Measurements from ENCODE around the gene L3MBTL4. TPM values are rescaled to one million over a fixed set of nuclear protein-coding genes. Genes with fewer than 3 reads are reported as not detected.

L3MBTL4 gene
- total RNA-seq, 1 experiment from 2014 or later = not detected

DNA sequence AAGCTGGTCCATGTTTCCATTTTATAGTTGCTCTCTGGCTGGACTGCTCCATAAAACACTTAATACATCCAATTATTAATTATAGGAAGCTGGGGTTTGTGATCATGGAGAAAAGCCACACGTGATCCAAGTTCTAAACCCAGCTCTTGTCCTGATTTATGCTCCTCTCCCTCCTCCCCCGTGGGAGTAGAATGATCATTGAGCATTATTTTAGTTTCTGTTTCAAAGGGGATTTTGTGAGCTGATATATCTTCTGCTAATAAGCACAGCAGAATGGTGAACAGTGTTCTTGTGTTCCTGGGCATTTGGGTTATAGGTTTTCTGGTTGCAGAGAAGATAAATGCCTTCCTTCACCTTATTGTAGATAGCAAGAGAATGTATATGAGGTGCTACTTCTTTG lies 383.7 kb downstream of the L3MBTL4 start:
- Histone ChIP-seq H3K4me3 (ENCODE audit: low read depth, low read length, poor library complexity, severe bottlenecking) (no peak overlapping the region), H3K4me1 (ENCODE audit: insufficient read depth, low read length, poor library complexity, severe bottlenecking) (no peaks in the 10 kb centered on the region), H3K36me3 (ENCODE audit: insufficient read depth, low read length, poor library complexity, severe bottlenecking) (no peaks in the 10 kb centered on the region), H3K27me3 (replicated peaks; ENCODE audit: insufficient read depth, low read depth, low read length, poor library complexity) (no peaks in the 10 kb centered on the region), H3K27ac (ENCODE audit: low read depth, low read length, poor library complexity, severe bottlenecking) (no peak overlapping the region), H3K9me3 (ENCODE audit: low read depth, low read length, poor library complexity, severe bottlenecking) (peaks cover 21% of the 10 kb centered on the region)
- intact Hi-C loops (cut with micrococcal nuclease; ENCODE audit: unreplicated experiment) = no loop called here
- CTCF ChIA-PET = no interaction called here
- DNase-seq (ENCODE audit: low spot score) = no peak
- POLR2A ChIA-PET (ENCODE audit: low non-redundant PET) = no interaction called here
- TF ChIP-seq, protein P1, sequence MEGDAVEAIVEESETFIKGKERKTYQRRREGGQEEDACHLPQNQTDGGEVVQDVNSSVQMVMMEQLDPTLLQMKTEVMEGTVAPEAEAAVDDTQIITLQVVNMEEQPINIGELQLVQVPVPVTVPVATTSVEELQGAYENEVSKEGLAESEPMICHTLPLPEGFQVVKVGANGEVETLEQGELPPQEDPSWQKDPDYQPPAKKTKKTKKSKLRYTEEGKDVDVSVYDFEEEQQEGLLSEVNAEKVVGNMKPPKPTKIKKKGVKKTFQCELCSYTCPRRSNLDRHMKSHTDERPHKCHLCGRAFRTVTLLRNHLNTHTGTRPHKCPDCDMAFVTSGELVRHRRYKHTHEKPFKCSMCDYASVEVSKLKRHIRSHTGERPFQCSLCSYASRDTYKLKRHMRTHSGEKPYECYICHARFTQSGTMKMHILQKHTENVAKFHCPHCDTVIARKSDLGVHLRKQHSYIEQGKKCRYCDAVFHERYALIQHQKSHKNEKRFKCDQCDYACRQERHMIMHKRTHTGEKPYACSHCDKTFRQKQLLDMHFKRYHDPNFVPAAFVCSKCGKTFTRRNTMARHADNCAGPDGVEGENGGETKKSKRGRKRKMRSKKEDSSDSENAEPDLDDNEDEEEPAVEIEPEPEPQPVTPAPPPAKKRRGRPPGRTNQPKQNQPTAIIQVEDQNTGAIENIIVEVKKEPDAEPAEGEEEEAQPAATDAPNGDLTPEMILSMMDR (conservative IDR thresholded peaks at IDR 0.05; ENCODE audit: low read depth, low read length) = no peak
- BruUV-seq (replicated peaks) = no TSS peak

DNA sequence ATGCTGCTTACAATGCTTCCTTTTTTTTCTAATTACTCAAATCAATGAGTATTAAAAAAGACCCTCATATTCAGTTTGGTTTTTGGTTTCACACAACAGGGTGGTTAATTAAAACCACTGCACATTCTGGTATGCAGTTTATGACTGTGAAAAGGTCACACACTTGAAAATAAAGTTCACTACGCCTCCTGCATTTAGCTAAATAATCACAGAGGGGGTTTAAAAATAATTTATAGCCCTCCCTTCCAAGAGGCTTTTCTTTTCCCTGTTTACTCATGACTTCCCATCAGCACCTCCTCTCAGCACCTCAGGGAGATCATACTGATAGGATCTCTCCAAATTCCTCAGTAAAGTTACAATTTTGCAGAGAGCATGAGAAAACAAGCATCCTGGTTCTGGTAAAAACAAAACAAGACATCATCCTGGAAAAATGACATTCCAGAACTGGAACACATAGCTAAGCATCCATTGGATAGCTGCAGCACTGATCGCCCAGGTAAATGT lies 389.9 kb downstream of the L3MBTL4 start:
- H3K4me3 ChIP-seq (ENCODE audit: low read depth, low read length, poor library complexity, severe bottlenecking) = no peak overlapping the region
- H3K36me3 ChIP-seq (ENCODE audit: insufficient read depth, low read length, poor library complexity, severe bottlenecking) = no peaks in the 10 kb centered on the region
- no TSS peak for BruUV-seq (replicated peaks)
- ChIA-PET POLR2A (ENCODE audit: low non-redundant PET) (no interaction called here), CTCF (no interaction called here)
- DNase-seq (ENCODE audit: low spot score) = no peak
- TF ChIP-seq, protein P1 (conservative IDR thresholded peaks at IDR 0.05; ENCODE audit: low read depth, low read length) = no peak
- no peak for TF ChIP-seq EZH2 (IDR thresholded peaks at IDR 0.05; ENCODE audit: borderline replicate concordance, low read depth, low read length, poor library complexity, severe bottlenecking)
- no peak overlapping the region for H3K27ac ChIP-seq (ENCODE audit: low read depth, low read length, poor library complexity, severe bottlenecking)
- H3K9me3 ChIP-seq (ENCODE audit: low read depth, low read length, poor library complexity, severe bottlenecking) = peaks cover 10% of the 10 kb centered on the region
- H3K4me1 ChIP-seq (ENCODE audit: insufficient read depth, low read length, poor library complexity, severe bottlenecking) = no peaks in the 10 kb centered on the region
- no peaks in the 10 kb centered on the region for H3K27me3 ChIP-seq (replicated peaks; ENCODE audit: insufficient read depth, low read depth, low read length, poor library complexity)
- intact Hi-C loops (cut with micrococcal nuclease; ENCODE audit: unreplicated experiment) = no loop called here

DNA sequence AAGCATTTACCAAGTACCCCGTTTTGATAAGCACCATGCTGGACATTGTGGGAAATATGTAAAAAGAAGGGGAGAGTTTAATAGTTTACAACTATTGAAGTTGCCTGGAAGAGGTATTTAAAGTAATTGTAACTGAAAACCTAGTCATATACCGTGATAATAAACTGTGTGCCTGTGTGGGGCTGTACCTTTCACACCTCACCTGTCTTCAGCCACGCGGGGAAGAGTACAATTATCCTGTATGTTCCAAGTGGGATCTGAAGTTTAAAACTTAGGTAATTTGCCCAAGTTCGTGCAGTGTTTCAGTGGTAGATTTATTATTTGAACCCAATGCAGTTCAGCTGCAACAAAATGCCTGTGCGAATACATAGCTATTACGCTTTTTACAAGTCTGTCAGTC lies 391.2 kb downstream of the L3MBTL4 start:
- H3K4me3 ChIP-seq (ENCODE audit: low read depth, low read length, poor library complexity, severe bottlenecking) = no peak overlapping the region
- no peak for TF ChIP-seq EZH2 (IDR thresholded peaks at IDR 0.05; ENCODE audit: borderline replicate concordance, low read depth, low read length, poor library complexity, severe bottlenecking)
- TF ChIP-seq, protein P1 (conservative IDR thresholded peaks at IDR 0.05; ENCODE audit: low read depth, low read length) = no peak
- CTCF ChIA-PET = no interaction called here
- H3K4me1 ChIP-seq (ENCODE audit: insufficient read depth, low read length, poor library complexity, severe bottlenecking) = no peaks in the 10 kb centered on the region
- no peak for DNase-seq (ENCODE audit: low spot score)
- POLR2A ChIA-PET (ENCODE audit: low non-redundant PET) = no interaction called here
- H3K27me3 ChIP-seq (replicated peaks; ENCODE audit: insufficient read depth, low read depth, low read length, poor library complexity) = no peaks in the 10 kb centered on the region
- no peaks in the 10 kb centered on the region for H3K36me3 ChIP-seq (ENCODE audit: insufficient read depth, low read length, poor library complexity, severe bottlenecking)
- peaks cover 14% of the 10 kb centered on the region for H3K9me3 ChIP-seq (ENCODE audit: low read depth, low read length, poor library complexity, severe bottlenecking)
- BruUV-seq (replicated peaks) = no TSS peak
- no peak overlapping the region for H3K27ac ChIP-seq (ENCODE audit: low read depth, low read length, poor library complexity, severe bottlenecking)
- intact Hi-C loops (cut with micrococcal nuclease; ENCODE audit: unreplicated experiment) = no loop called here
